ENCODE data around the gene SP3.

GRCh38 chr2:174011796-174012195 is 46.6 kb upstream of the SP3 start:
- TF ChIP-seq, protein P1, sequence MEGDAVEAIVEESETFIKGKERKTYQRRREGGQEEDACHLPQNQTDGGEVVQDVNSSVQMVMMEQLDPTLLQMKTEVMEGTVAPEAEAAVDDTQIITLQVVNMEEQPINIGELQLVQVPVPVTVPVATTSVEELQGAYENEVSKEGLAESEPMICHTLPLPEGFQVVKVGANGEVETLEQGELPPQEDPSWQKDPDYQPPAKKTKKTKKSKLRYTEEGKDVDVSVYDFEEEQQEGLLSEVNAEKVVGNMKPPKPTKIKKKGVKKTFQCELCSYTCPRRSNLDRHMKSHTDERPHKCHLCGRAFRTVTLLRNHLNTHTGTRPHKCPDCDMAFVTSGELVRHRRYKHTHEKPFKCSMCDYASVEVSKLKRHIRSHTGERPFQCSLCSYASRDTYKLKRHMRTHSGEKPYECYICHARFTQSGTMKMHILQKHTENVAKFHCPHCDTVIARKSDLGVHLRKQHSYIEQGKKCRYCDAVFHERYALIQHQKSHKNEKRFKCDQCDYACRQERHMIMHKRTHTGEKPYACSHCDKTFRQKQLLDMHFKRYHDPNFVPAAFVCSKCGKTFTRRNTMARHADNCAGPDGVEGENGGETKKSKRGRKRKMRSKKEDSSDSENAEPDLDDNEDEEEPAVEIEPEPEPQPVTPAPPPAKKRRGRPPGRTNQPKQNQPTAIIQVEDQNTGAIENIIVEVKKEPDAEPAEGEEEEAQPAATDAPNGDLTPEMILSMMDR (IDR thresholded peaks at IDR 0.05; ENCODE audit: low read depth, low read length, poor library complexity, severe bottlenecking): no peak
- TF ChIP-seq EZH2phosphoT487 (IDR thresholded peaks at IDR 0.05; ENCODE audit: borderline replicate concordance, low read length): no peak
